Retina (tissue), 1 donor: Measurements from ENCODE around the gene ELN.
A peak's percentile ranks its signal among the peaks of the same experiment; 100 is the strongest.

Experiments
- DNase-seq: peaks from one replicate; pipeline ENCODE4 v3.0.0-alpha.2; 2016

ELN gene

DNA sequence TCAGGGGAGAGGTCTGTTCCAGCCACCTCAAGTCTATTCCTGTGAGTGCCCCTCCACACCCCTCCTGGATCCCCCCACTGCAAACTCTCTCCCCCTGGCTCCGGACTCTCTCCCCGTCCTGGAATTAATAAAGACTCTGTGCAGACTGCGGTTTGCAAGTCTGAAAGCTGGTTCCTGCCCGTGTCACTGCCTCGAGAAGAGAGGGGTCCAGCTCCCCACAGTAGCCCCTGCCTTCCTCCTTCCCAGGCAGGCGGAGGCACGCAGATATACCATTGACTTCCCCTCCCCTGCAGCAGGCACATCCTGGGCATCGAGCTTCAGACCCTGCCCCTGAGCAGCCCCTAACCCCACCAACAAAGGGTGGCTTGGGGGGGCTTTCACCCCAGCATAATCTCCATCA, 2.2 kb upstream of the ELN start:
- DNase-seq, result no peak

DNA sequence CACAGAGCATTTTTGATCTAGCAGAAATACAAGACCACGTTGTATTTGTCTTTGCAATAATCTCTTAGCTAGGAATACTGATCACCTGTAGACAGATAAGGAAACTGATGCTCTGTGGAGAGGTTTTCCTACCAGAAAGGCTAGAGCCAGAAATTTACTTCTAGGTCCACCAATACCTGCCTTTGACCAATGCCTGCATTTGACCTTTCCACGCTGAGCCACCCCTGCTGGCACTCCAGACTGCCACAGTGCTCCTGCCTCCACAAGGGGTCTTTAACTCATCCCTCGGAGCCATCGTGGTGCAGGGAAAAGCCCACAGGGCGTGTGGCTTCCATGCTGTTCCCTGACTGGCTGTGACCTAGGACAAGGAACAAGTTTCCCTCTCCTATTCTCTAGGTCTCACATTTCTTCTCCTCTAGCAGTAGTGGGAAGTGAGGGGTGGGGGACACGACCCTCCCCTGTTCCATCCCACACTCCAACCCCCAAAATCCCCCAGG, 1.5 kb upstream of the ELN start:
- DNase-seq, result no peak

DNA sequence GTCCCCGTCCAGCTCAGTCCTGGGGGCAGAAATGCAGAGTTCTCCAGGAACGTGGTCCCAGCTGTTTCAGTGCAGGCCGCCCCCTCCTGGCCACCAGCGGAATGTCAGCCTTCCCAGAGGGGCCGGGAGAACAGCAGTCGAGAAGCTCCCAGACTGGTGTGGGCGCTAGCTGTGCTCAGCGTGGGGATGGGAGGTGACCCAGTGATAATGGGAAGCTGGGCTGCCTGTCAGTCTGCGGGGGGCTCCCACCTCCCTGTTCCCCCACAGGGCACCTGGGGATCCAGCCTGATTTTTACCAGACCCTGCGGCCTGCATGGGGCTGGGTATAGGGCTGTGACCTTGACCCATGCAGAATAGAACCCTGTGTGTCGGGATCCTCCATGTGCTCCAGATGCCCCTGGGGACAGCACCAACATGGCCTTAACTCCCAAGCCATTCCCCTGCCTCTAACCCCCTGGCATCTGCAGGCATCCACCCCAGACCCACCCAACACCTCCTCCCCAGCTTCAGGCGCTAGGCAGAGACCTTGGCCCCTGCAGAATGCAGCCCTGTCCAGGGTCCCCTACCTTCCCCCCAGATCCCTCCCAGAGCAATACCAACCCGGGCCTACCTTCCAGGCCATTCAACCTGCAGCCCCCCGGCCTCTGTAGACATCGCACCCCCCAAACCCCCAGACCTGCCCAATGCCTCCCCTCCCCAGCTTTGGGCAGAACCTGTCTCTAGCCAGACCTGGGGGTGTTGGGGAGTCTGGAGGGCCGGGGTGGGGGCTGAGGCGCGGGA, 880 bp upstream of the ELN start:
- peak; percentile 89 for DNase-seq

DNA sequence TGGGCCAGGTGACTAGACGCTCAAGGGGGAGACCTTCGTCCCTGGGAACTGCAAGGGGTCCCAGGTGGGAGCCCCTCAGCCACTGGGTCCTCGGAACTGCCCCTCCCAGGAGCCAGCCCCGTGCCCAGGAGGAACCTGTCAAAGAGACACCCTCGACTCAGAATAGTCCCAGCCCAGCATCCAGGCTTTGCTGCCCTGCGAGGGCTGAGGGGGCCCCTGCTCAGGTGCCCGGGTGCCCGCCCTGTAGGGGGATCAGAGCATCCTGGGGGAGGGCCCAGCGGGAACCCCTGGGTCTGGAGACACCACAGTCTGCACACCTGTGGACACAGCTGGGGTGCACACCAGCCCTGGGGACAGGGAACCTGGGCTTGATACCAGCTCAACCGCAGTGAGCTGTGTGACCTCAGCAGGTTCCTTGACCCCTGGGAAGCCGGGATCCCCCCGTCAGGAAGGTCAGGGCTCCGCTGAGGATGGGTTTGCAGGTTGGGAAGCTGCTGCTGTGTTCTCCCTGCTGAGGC, 407 bp downstream of the ELN start:
- peak; percentile 51 for DNase-seq

DNA sequence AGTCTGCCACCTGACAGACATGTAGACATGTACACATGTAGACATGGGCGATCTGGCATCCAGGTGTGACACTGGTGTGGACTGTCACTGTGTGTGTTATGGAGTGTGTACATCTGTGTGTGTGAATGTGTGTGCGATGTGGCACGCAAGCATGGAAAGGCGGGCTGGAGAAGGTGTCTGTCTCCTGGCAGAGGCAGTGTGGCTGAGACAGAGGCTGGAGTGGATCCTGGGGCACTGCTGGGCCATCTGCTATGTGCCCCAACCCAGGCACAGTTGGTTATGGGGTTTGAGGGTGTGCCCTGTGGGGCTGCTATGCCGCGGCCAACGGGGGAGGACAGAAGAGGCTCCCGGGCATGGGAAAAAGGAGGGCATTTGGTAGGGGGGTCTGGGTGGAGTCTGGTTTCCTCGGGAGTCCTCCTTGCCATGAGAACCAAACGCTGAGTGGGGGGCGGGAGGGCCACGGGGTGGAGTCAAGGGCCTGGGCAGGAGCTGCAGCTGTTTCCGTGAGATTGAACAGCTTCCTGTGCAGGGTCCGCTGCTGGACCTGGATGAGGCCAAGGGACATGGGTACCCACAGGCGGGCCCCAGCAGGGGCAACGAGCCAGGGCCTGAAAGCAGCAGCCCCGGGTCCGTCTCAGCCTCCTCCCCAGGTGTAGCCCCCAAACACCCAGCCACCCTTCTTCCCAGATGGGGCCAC, 1.3 kb downstream of the ELN start:
- no peak for DNase-seq

DNA sequence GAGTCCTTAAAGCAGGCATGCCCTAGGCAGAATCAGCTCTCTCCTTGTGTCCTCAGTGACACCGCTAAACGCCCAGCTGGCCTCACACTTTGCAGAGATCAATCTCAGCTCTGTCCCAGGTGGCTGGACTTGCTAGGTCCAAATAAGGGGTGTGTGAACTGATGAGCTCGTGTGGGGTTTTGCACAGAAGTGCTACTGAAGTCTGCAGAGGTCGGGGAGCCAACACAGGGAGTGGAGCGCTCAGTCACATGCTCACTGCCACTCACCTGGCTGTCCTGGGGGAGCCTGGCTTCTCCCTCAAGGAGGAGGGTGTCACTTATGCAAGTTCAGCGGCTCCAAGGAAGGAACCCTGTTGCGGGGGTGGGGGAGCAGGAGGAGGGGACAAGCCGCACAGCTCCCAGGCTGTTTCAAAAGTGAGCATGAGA, 2.0 kb downstream of the ELN start:
- peak; percentile 51 for DNase-seq

DNA sequence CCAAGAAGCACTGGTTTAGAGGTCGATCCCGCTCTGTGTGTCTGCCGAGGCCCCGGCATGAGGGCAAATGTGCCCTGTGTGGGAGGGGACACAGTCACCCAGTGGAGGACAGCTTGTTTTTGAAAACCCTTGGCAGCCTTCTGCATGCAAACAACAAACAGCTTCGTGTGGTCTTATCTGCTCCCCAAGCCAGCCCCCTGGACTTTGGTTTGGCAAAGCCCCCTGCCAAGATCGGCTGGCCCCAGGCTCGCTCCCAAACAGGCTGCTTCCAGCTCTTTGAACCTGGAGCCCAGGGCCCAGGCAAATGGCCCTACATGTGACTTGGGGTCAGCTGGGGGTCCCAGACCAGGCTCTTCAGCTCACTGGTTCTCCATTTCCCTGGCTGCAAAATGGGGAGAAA, 2.9 kb downstream of the ELN start:
- no peak for DNase-seq

DNA sequence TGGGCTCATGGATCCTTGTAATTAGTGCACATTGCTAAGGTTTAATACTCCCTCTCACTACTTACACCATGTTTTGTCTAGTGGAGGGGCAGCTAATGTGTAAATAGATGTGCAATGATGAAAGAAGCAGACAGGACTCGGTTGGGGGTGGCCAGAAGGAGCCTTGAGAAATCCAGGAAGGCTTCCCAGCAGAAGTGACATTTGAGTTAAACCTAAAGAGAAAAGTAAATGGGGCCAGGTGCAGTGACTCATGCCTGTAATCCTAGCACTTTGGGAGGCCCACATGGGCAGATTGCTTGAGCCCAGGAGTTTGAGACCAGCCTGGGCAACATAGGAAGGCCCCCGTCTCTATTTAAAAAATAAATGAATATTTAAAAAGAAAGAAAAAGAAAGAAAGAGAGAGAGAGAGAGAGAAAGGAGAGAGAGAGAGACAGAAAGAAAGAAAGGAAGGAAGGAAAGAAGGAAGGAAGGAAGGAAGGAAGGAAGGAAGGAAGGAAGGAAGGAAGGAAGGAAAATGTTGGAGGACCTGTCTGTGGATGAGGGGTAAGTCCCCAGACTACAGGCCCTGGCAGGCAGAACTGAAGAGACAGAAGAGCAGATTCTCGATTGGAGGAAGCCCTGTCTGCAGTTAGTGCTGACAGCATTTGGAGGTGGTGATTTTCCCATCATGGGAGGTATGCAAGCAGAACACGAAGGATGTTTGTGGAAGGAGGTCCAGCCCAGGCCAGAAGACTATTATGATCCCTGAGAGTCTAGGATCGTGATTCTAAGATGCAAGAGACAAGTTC, 3.6 kb downstream of the ELN start:
- DNase-seq, result no peak

DNA sequence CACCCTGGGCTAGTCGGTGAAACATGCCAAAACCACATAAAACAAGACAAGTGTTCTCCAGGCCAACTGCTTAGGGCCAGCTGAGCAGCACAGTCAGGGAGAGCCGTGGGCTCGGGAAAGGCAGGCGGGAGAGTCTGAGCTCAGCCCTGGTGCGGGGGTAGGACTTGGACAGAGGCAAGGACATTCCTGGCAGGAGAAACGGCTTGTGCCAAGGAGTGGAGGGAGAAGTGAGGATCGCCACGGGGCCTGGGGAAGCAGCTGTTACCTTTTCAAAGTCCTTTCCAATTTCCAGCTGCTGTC, 4.2 kb downstream of the ELN start:
- DNase-seq, result no peak

DNA sequence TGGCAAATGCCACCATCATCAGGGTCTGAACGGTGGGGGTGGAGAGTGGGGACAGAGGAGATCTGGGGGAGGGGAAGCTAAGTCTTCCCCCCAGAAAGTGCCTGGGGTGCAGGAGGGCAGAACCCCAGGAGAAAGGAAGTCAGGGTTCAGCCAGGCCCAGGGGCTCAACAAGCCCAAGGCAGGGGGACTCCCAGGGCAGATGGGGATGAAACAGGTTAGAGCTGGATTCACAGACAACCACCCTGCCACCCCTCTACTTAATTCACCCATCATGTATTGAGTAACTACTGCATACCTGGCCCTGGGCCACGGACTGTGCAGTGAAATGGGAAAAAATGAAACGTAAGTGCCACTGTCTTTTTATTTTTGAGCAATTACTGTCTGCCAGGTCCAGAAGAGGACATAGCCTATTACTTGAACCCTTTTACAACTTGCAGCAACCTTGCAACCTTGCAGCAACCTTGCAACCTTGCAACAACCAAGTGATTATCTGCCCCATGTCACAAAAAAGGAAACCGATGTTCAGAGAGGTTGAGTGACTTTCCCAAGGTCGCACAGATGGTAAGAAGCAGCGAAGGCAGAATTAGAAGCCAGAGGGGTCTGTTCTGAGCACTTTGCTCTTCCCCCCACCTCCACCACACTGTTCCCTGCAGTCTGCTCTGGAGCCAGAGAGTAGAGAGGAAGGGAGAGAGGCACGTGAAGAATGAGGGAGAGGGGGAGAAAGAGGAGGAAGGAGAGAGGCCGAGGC, 4.8 kb downstream of the ELN start:
- no peak for DNase-seq

DNA sequence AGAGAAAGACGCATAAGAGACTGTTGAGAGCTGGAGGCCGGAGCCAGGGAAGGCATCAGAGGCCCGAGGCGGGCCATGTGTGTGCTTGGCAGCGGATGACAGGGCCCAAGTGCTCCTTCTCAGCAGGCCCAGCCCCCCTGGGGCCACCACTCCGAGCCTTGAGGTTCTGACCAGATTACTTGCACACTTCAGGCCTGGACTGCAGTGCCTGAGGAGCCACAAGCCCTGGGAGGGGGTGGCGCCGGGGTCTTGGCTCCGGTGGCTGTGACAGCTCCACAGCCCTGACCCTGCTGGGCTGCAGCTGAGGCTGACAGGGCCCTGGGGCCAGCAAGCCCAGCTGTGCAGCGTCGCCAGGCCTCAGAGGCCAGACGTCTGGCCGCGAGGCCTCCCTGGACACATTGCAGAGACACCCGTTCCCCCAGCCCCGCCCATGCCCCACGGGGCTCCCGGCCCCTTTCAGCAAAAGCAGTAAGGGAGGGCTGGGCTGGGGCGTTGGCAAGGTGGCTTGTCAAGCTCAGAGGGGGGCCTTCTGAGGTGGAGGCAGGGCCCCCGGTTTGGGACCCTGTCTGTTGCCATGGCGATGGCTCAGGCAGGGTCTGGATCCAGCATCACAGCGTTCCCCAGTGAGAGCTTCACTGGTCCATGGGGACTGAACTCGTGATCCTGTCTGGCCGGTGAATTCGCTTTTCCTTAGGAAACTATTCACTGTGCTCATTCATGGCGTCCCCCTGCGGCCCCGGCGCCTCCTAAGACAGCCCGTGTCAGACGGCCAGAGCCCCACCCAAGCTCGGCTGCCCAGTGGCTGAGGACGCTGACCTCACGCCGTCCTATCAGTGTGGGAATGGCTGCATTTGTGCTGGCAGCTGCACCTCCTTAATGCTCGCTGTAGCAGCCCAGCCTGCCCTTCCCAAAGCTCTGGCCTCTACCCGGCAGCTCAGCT, 5.7 kb downstream of the ELN start:
- DNase-seq, result peak; percentile 82

DNA sequence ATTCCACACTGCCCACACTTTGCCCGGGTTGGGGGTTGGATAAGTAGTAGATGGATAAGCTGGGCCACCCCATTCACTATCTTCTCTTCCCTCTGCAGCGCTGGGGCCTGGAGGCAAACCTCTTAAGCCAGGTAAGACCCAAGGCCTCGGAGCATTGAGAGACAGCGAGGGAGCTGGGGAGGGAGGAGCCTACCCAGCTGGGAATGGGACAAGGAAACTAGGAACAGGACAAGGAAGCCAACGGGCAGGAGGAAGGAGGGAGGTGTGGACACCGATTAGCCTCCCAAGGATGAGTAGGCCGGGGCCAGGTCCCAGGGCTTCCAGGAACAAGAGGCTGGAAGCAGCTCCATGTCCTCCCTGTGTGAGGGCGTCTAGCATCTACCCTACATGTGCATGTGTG, 9.6 kb downstream of the ELN start:
- no peak for DNase-seq

DNA sequence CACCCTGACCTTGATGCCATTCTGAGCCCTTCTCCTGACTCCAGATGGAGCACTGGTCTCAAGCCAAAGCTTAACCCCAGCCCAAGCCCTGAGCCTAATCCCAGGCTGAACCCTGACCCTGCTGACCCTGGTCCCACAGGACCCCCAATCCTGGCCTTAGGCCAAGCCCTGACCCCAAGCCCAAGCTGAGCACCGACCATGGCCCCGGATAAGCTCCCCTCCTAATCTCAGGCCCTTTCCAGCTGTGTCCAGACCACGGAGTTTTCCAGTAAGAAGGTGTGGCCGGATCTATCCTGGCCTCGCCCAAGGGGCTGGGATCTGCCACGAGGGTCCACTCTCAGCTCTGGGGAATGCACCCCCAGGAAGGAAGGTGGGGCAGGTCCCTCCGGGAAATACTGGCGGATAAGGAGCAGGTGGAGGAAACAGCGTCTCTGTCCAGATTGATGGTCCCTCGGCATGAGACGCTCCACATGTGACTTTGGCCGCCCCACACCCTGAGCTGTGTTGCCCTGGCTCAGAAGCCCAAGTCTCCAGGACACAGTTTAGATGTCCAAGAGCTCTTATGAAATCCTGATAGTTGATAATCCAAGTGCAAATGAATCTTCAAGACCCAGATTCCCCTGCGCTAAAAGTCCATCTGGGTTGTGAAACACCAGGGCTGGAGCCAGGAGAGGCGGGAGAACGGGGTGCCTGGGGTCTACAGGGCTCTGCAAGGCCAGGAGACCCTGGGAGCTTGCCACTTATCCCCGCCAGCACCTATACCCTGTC, 10.4 kb downstream of the ELN start:
- DNase-seq, result no peak

DNA sequence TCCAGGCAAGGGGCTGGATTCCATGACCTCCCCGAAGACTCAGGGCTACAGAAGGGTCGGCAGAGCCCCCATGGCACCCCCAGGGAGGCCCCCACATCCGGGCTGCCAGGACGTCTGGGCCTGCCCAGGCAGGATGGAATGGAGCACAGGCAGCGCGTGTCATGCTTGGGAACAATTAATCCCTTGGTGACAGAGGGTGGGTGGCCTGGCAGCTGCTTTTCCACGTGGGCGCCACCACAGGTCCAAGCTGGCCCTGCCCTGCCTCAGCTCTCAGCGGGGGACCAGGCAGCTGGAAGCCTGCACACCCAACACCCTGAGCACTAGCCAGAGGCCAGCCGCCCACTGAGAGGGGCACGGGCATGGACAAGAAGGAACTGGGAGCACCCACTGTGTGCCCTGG, 11.4 kb downstream of the ELN start:
- no peak for DNase-seq

DNA sequence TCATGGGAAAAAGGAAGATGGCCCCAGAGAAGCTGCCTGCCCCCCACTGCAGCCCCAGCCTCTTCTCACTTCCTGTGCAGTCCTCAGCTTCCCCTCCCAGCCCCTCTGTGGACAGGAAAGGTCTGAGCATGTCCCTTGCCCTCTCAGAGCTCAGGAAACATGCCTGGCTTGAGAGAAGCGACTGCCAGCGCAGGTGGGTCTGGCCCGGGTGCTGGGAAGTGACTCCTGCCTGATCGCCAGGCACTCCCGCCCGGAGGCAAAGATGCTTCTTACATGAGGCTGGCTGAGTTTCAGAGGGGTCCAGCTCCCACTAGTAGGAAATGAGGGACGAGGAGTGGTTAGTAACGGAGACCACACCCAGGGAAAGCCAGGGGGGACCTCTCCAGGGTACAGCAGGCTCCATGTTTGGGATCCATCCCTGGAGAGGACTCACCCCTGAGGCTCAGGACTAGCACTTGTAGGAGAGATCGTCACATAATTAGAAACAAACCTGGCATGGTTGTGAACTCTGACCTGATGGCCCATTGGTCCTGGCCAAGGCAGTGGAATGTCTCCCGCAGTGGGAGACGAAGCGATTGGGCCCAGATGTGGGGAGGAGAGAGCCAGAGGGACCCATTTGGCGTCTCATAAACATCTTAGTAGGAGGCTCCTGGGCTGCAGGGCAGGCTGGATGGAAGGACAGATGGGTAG, 12.3 kb downstream of the ELN start:
- DNase-seq, result no peak

DNA sequence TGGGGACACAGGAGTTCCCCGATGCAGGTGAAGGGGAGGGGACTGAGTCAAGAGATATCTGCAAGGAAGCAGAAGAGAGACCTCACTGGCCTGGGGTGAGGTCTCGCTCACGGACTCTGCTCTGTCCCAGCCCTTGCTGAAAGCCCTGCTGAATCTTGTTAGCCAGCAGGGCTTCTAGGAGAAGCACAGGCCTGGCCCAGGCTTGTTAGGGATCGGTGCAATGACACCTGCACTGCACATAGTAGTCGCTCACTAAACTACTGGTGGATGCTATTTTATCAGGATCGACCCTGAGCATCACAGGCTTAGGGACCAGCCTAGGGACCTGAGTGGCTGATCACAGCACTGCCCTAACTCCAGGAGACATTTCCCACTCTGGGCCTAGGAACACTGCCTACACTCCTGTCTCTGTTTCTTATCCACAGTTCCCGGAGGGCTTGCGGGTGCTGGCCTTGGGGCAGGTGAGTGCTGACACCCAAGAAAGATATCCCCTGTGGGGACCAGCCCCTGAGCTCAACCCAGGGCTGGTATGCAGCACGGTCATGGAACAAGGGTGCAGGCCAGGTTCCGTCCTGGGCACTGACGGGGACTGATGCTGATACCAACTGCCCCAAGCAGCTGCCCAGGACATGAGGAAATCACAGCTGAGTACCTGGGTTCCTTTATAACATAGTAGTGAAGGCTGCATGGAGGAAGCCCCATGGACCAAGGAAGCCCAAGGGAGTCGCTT, 13.0 kb downstream of the ELN start:
- DNase-seq, result no peak

DNA sequence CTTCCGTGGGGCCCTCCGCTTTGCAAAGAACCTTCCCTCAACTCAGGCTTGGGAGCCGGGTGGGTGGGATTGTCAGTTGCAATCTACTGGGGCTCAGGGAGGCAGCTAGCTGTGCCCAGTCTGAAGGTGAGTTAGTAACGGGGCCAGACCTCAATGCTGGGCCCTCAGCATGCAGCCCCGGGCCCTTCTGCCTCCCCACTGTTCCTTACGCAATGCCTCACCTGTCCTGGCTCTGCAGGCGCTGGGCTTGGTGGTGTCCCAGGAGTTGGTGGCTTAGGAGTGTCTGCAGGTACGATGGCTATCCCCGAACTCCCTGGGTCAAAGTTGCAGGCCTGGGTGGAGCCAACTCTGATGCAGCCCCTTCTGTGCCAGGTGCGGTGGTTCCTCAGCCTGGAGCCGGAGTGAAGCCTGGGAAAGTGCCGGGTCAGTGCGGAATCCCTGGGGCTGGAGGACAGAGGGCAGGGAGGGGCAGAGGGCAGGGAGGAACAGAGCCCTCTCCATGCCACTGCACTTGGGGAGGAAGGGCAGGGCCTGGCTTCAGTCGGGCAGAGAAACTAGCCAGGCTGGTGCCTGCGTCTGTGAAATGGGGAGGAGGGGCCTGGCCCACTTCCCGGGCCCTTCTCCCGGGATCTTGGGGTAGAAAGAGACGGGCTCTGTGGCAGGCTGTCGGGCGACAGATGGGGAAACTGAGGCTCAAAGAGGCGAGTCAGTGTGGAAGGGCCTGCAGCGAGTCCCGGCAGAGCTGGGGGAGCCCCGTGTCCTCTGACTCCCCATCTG, 15.0 kb downstream of the ELN start:
- no peak for DNase-seq

DNA sequence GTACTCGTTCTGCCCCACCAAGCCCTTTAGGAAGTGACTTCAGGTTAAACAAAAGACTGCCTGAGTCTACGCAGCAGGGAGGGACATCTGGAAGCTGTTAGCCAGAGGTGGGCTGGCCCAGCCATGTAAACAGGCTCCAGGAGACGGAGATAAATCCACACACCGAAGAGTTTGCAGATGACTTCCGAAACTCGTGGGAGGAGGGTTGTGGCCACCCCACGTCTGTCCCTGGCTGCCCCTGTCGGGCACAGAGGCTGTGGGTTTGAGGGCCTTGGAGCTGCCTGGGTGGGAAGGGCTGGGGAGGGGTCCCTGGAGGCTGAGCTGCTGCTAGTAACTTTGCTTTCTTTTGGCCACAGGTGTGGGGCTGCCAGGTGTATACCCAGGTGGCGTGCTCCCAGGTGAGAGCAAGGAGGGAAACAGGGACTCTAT, 15.6 kb downstream of the ELN start:
- no peak for DNase-seq
